ENCODE results near the gene STIM2.

- TF ChIP-seq POLR2A (IDR thresholded peaks at IDR 0.05) (no peak), CTCF (IDR thresholded peaks at IDR 0.05) (no peak)
These were observed 11.0 kb downstream of the STIM2 start for GRCh38 chr4:26871611-26872010.

All from right lobe of liver (tissue), 4 donors.